ENCODE data around the gene IGFBP4.

GRCh38 chr17:40457369-40457768 is 14.1 kb downstream of the IGFBP4 start:
- TF ChIP-seq EZH2 (IDR thresholded peaks at IDR 0.05; ENCODE audit: low read length, missing control alignments), result no peak
- TF ChIP-seq, protein P1, sequence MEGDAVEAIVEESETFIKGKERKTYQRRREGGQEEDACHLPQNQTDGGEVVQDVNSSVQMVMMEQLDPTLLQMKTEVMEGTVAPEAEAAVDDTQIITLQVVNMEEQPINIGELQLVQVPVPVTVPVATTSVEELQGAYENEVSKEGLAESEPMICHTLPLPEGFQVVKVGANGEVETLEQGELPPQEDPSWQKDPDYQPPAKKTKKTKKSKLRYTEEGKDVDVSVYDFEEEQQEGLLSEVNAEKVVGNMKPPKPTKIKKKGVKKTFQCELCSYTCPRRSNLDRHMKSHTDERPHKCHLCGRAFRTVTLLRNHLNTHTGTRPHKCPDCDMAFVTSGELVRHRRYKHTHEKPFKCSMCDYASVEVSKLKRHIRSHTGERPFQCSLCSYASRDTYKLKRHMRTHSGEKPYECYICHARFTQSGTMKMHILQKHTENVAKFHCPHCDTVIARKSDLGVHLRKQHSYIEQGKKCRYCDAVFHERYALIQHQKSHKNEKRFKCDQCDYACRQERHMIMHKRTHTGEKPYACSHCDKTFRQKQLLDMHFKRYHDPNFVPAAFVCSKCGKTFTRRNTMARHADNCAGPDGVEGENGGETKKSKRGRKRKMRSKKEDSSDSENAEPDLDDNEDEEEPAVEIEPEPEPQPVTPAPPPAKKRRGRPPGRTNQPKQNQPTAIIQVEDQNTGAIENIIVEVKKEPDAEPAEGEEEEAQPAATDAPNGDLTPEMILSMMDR (conservative IDR thresholded peaks at IDR 0.05 in 1 of 2, IDR thresholded peaks at IDR 0.05 in 1 of 2; ENCODE audit: low read depth in 1 of 2, low read length in 2 of 2), result no peak
